Measurements from ENCODE around the gene SMPD3.
A peak's percentile ranks its signal among the peaks of the same experiment; 100 is the strongest.

The SMPD3 gene

GRCh38 chr16:68386628-68387027 lies 61.7 kb downstream of the SMPD3 start:
- Histone ChIP-seq H3K4me2 (ENCODE audit: low read length) (no peak overlapping the region), H3K36me3 (replicated peaks; ENCODE audit: low read depth, low read length) (no peaks in the 10 kb centered on the region)
- no peak for TF ChIP-seq EZH2phosphoT487 (IDR thresholded peaks at IDR 0.05; ENCODE audit: low read depth)

GRCh38 chr16:68385371-68385770 lies 62.9 kb downstream of the SMPD3 start:
- H3K9ac ChIP-seq (ENCODE audit: low read length), result no peak overlapping the region
- no peaks in the 10 kb centered on the region for H3K79me2 ChIP-seq (ENCODE audit: low read length)
- peaks cover 25% of the 10 kb centered on the region for H3K4me1 ChIP-seq (ENCODE audit: low read length)
- no peak overlapping the region for H2AFZ ChIP-seq (ENCODE audit: low read depth, low read length)
- no peak overlapping the region for H3K4me3 ChIP-seq (ENCODE audit: low read length)
- H3K36me3 ChIP-seq (replicated peaks; ENCODE audit: low read depth, low read length), result no peaks in the 10 kb centered on the region
- no peaks in the 10 kb centered on the region for H4K20me1 ChIP-seq (ENCODE audit: insufficient read depth, low read length)
- H3K27ac ChIP-seq (ENCODE audit: low read length), result no peak overlapping the region
- no peak overlapping the region for H3K4me2 ChIP-seq (ENCODE audit: low read length)
- no peaks in the 10 kb centered on the region for H3K9me3 ChIP-seq (ENCODE audit: insufficient read depth, low read length)
- TF ChIP-seq, protein P1, sequence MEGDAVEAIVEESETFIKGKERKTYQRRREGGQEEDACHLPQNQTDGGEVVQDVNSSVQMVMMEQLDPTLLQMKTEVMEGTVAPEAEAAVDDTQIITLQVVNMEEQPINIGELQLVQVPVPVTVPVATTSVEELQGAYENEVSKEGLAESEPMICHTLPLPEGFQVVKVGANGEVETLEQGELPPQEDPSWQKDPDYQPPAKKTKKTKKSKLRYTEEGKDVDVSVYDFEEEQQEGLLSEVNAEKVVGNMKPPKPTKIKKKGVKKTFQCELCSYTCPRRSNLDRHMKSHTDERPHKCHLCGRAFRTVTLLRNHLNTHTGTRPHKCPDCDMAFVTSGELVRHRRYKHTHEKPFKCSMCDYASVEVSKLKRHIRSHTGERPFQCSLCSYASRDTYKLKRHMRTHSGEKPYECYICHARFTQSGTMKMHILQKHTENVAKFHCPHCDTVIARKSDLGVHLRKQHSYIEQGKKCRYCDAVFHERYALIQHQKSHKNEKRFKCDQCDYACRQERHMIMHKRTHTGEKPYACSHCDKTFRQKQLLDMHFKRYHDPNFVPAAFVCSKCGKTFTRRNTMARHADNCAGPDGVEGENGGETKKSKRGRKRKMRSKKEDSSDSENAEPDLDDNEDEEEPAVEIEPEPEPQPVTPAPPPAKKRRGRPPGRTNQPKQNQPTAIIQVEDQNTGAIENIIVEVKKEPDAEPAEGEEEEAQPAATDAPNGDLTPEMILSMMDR (IDR thresholded peaks at IDR 0.05; ENCODE audit: low read depth, low read length), result no peak
- TF ChIP-seq EZH2phosphoT487 (IDR thresholded peaks at IDR 0.05; ENCODE audit: low read depth), result no peak
- H3K27me3 ChIP-seq (ENCODE audit: low read depth, low read length), result no peaks in the 10 kb centered on the region

More at GRCh38 chr16:68386628-68387027, 61.7 kb downstream of the SMPD3 start:
- Histone ChIP-seq H4K20me1 (ENCODE audit: insufficient read depth, low read length) (no peaks in the 10 kb centered on the region), H3K79me2 (ENCODE audit: low read length) (no peaks in the 10 kb centered on the region), H3K27me3 (ENCODE audit: low read depth, low read length) (no peaks in the 10 kb centered on the region), H3K4me1 (ENCODE audit: low read length) (peaks cover 25% of the 10 kb centered on the region), H3K9ac (ENCODE audit: low read length) (no peak overlapping the region), H3K4me3 (ENCODE audit: low read length) (no peak overlapping the region), H3K27ac (ENCODE audit: low read length) (no peak overlapping the region), H3K9me3 (ENCODE audit: insufficient read depth, low read length) (no peaks in the 10 kb centered on the region), H2AFZ (ENCODE audit: low read depth, low read length) (no peak overlapping the region)

DNA sequence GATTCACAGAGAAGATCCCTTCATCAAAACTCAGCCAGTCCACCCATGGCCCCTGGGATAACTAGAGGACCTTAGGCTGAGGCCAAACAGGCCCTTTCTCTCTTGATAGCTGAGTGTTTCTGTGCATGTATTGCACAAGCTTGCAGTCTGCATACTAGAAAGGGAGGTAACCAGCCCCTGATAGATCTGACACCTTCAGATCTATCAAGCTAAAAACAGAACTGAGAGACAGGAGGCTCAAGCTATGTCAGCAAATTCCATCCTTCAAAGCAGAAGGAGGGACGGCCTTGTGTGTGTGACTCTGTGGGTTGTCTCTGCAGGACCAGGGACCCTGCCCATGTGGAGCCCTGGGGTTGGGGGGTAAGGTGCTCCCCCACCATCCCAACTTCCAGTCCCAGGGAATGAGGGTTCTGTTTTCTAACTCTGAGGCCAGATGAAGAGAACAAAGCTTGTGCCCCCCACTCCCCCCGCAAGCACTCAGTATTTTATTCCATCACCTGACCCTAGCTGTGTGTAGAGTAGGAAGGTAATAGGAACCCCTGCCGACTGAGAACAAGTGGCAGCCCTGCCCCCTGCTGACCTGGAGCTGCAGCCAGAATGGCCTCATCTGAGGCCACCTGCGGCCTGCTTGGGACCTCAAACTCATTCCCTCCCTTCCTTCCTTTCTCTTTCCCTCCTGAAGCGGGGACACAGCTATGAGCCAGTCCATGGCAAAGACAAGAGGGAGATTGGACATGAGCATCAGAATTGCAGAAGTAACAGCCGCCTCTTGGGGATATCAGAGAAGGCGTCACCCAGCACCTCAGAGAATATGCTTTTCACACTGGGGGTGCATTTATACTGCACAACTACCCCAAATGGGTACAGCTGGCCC lies 63.8 kb downstream of the SMPD3 start:
- no peak overlapping the region for H3K9ac ChIP-seq (ENCODE audit: low read length)
- no peak overlapping the region for H3K27ac ChIP-seq (ENCODE audit: low read length)
- TF ChIP-seq, protein P1 (IDR thresholded peaks at IDR 0.05; ENCODE audit: low read depth, low read length), result peak; percentile 7; the same call in 1 of the 2 replicates
- no peak for TF ChIP-seq EZH2phosphoT487 (IDR thresholded peaks at IDR 0.05; ENCODE audit: low read depth)
- no peaks in the 10 kb centered on the region for H3K9me3 ChIP-seq (ENCODE audit: insufficient read depth, low read length)
- no peaks in the 10 kb centered on the region for H4K20me1 ChIP-seq (ENCODE audit: insufficient read depth, low read length)
- no peak overlapping the region for H2AFZ ChIP-seq (ENCODE audit: low read depth, low read length)
- no peaks in the 10 kb centered on the region for H3K79me2 ChIP-seq (ENCODE audit: low read length)
- H3K36me3 ChIP-seq (replicated peaks; ENCODE audit: low read depth, low read length), result no peaks in the 10 kb centered on the region
- peaks cover 25% of the 10 kb centered on the region for H3K4me1 ChIP-seq (ENCODE audit: low read length)
- H3K27me3 ChIP-seq (ENCODE audit: low read depth, low read length), result no peaks in the 10 kb centered on the region
- H3K4me2 ChIP-seq (ENCODE audit: low read length), result no peak overlapping the region
- H3K4me3 ChIP-seq (ENCODE audit: low read length), result no peak overlapping the region

- TF ChIP-seq EZH2phosphoT487 (IDR thresholded peaks at IDR 0.05; ENCODE audit: low read depth), result no peak
- TF ChIP-seq, protein P1 (IDR thresholded peaks at IDR 0.05; ENCODE audit: low read depth, low read length), result no peak
- peaks cover 25% of the 10 kb centered on the region for H3K4me1 ChIP-seq (ENCODE audit: low read length)
- no peaks in the 10 kb centered on the region for H3K27me3 ChIP-seq (ENCODE audit: low read depth, low read length)
- no peak overlapping the region for H3K9ac ChIP-seq (ENCODE audit: low read length)
- no peak overlapping the region for H3K27ac ChIP-seq (ENCODE audit: low read length)
- no peaks in the 10 kb centered on the region for H3K79me2 ChIP-seq (ENCODE audit: low read length)
- no peaks in the 10 kb centered on the region for H3K9me3 ChIP-seq (ENCODE audit: insufficient read depth, low read length)
- H3K36me3 ChIP-seq (replicated peaks; ENCODE audit: low read depth, low read length), result no peaks in the 10 kb centered on the region
- H2AFZ ChIP-seq (ENCODE audit: low read depth, low read length), result no peak overlapping the region
- no peak overlapping the region for H3K4me2 ChIP-seq (ENCODE audit: low read length)
- H3K4me3 ChIP-seq (ENCODE audit: low read length), result no peak overlapping the region
- no peaks in the 10 kb centered on the region for H4K20me1 ChIP-seq (ENCODE audit: insufficient read depth, low read length)
These were observed 64.5 kb downstream of the SMPD3 start for GRCh38 chr16:68383858-68384257.
